ENCODE data around the gene SPECC1L. TPM values are rescaled to one million over a fixed set of nuclear protein-coding genes. Genes with fewer than 3 reads are reported as not detected.

Gene SPECC1L
- total and polyA plus RNA-seq, 2 of the 8 experiments (the other 6 are each of a cell fraction or from before 2014, with no cell fraction given): 15.7 to 61.6 TPM

DNA sequence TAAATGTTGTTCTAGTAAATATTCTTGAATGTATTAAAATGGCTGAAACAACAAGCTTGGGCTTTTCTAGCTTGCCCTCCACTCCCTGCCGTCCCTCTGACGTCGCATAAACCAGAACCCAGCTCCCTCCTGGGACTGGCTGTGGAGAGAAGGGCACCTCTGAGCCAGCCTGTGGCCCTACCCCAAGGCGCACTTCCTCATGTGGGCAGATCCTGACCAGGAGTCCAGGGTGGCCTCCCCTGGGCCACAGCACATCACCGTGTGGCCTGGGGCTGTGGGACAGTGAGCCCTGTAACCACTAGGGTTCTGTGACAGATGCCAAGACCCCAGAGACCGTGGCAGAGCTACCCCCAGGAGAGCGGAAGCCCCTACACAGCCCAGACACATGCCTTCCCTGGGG, 146.6 kb downstream of the SPECC1L start:
- Histone ChIP-seq H3K9me3 (ENCODE audit: insufficient read depth in 2 of 2, low read depth in 1 of 2, low read length in 1 of 2) (no peaks in the 10 kb centered on the region), H4K8ac (ENCODE audit: extremely low read depth, insufficient read depth, low read length) (no peak overlapping the region), H2BK20ac (ENCODE audit: low read length) (no peak overlapping the region), H2BK5ac (ENCODE audit: low read depth, low read length) (no peak overlapping the region; the same call in 1 of the 2 replicates), H3K23me2 (ENCODE audit: low read depth, low read length) (no peaks in the 10 kb centered on the region), H3K14ac (ENCODE audit: insufficient read length) (no peak overlapping the region), H3K9ac (replicated peaks in 1 of 4; ENCODE audit: extremely low read depth in 1 of 4, low read depth in 3 of 4, low read length in 3 of 4) (no peak overlapping the region), H3K23ac (ENCODE audit: insufficient read length) (no peak overlapping the region), H2BK120ac (replicated peaks; ENCODE audit: low read depth, low read length) (no peak overlapping the region), H4K91ac (replicated peaks; ENCODE audit: insufficient read length, low read length) (no peak overlapping the region), H3K4me3 (ENCODE audit: extremely low read depth in 1 of 4, insufficient read depth in 2 of 4, low read depth in 3 of 4, low read length in 4 of 4) (no peak overlapping the region), H2BK15ac (ENCODE audit: low read length) (no peak overlapping the region), H3K4ac (replicated peaks; ENCODE audit: insufficient read length, low read depth, low read length) (no peak overlapping the region), H3K56ac (replicated peaks; ENCODE audit: insufficient read length, low read depth, low read length) (no peak overlapping the region), H3K79me2 (ENCODE audit: control insufficient read depth in 1 of 2, insufficient read depth in 2 of 2, low read length in 2 of 2) (no peaks in the 10 kb centered on the region), H2AK5ac (ENCODE audit: low read depth, low read length) (no peak overlapping the region), H2BK12ac (ENCODE audit: low read depth, low read length) (no peak overlapping the region), H3K4me1 (replicated peaks in 1 of 4; ENCODE audit: control insufficient read depth in 3 of 4, insufficient read depth in 4 of 4, low read length in 3 of 4) (peaks cover 0 to 32% (median 15%) of the 10 kb centered on the region in 4 experiments; a peak in 6 of 7 replicates), H3K4me2 (ENCODE audit: insufficient read depth in 1 of 2, low read depth in 2 of 2, low read length in 2 of 2) (no peak overlapping the region), H3K79me1 (ENCODE audit: low read depth, low read length) (no peaks in the 10 kb centered on the region), H2AFZ (ENCODE audit: low read length) (no peak overlapping the region), H3K36me3 (ENCODE audit: control insufficient read depth in 2 of 4, insufficient read depth in 4 of 4, low read length in 3 of 4) (peaks cover 6 to 13% (median 11%) of the 10 kb centered on the region in 4 experiments; a peak in 7 of 8 replicates), H3K27me3 (replicated peaks in 1 of 4; ENCODE audit: control insufficient read depth in 3 of 4, extremely low read depth in 1 of 4, insufficient read depth in 3 of 4, low read length in 3 of 4) (no peaks in the 10 kb centered on the region), H3K18ac (ENCODE audit: extremely low read depth, low read length) (no peak overlapping the region), H3K27ac (ENCODE audit: low read depth, low read length) (no peak overlapping the region), H4K5ac (ENCODE audit: insufficient read length, low read depth, low read length) (no peak overlapping the region), H4K20me1 (replicated peaks in 1 of 2; ENCODE audit: control insufficient read depth in 1 of 2, insufficient read depth in 2 of 2, low read length in 2 of 2) (peaks cover 0 to 1% of the 10 kb centered on the region in 2 experiments)
- CTCF ChIA-PET (ENCODE audit: partially characterized antibody): interaction anchor here (0.6 to 10.6 kb wide), 9 partner anchors 10 to 143 kb away, joined by 3 to 201 read pairs (median 5); partner anchors contain the start of genes ADORA2A and UPB1
- 93% methylated on average over 7 of the region's 7 CpGs; no CpG with 5 or more reads in 1 of the 2 experiments for WGBS, 2 experiments (ENCODE audit: extremely low coverage in 1 of 2, insufficient coverage in 1 of 2, insufficient read length in 1 of 2, insufficient replicate concordance in 2 of 2, low coverage in 1 of 2, low lambda C conversion rate in 2 of 2, missing lambda C conversion rate in 1 of 2)
- FAIRE-seq (no peak), DNase-seq (ENCODE audit: low read depth in 1 of 2, low spot score in 2 of 2) (no peak)
- POLR2A ChIA-PET (ENCODE audit: partially characterized antibody): interaction anchor here (1.1 kb wide), 1 partner anchor 39 kb away, joined by 4 read pairs; no protein-coding TSS in a partner anchor
- TF ChIP-seq, protein P1, sequence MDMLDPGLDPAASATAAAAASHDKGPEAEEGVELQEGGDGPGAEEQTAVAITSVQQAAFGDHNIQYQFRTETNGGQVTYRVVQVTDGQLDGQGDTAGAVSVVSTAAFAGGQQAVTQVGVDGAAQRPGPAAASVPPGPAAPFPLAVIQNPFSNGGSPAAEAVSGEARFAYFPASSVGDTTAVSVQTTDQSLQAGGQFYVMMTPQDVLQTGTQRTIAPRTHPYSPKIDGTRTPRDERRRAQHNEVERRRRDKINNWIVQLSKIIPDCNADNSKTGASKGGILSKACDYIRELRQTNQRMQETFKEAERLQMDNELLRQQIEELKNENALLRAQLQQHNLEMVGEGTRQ (IDR thresholded peaks at IDR 0.05; ENCODE audit: low read length): no peak
- TF ChIP-seq, protein P2, sequence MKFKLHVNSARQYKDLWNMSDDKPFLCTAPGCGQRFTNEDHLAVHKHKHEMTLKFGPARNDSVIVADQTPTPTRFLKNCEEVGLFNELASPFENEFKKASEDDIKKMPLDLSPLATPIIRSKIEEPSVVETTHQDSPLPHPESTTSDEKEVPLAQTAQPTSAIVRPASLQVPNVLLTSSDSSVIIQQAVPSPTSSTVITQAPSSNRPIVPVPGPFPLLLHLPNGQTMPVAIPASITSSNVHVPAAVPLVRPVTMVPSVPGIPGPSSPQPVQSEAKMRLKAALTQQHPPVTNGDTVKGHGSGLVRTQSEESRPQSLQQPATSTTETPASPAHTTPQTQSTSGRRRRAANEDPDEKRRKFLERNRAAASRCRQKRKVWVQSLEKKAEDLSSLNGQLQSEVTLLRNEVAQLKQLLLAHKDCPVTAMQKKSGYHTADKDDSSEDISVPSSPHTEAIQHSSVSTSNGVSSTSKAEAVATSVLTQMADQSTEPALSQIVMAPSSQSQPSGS (IDR thresholded peaks at IDR 0.05; ENCODE audit: low read length): no peak
